Measurements from ENCODE around the gene HS3ST3A1. TPM values are rescaled to one million over a fixed set of nuclear protein-coding genes. Genes with fewer than 3 reads are reported as not detected.

The HS3ST3A1 gene
- total RNA-seq, 1 experiment from 2014 or later = not detected

DNA sequence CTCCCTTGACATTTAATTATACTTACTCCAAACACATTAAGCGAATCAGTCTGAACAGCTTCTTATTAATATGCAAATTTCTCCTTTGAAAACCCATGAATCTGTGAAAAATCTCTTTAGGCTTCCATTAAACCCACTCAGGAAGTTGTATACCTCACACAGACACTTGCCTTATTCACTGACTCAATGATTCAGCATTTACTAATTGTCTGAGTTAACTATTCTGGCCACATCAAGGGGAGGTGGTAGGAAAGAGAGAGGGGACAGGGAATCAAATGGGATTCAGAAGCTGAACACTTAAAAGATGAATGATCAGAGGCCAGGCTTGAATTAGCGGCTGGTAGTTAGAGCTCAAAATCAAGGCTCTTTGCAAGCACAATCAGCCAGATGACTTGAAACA lies 70.0 kb downstream of the HS3ST3A1 start:
- Histone ChIP-seq H3K27me3 (ENCODE audit: insufficient read depth, low read length) (no peaks in the 10 kb centered on the region), H3K36me3 (ENCODE audit: control insufficient read depth in 1 of 2, insufficient read depth in 2 of 2, low read length in 2 of 2) (no peaks in the 10 kb centered on the region), H3K27ac (ENCODE audit: low read depth, low read length) (no peak overlapping the region), H3K4me2 (ENCODE audit: low read length) (no peak overlapping the region), H3K79me2 (ENCODE audit: insufficient read depth, low read length) (no peaks in the 10 kb centered on the region), H3K9me2 (ENCODE audit: insufficient read depth) (no peaks in the 10 kb centered on the region), H3K9me3 (ENCODE audit: control insufficient read depth in 1 of 2, insufficient read depth in 1 of 2, low read depth in 1 of 2, low read length in 2 of 2) (no peaks in the 10 kb centered on the region), H3K4me3 (replicated peaks in 1 of 2; ENCODE audit: low read depth in 1 of 2, low read length in 2 of 2) (no peak overlapping the region), H2AFZ (ENCODE audit: low read depth, low read length, poor library complexity, severe bottlenecking) (no peak overlapping the region), H3K9ac (ENCODE audit: low read length) (no peak overlapping the region), H3K4me1 (ENCODE audit: control insufficient read depth in 1 of 2, insufficient read depth in 2 of 2, low read length in 2 of 2) (peaks cover 0 to 10% of the 10 kb centered on the region in 2 experiments; a peak in 1 of 4 replicates), H4K20me1 (ENCODE audit: insufficient read depth) (no peaks in the 10 kb centered on the region)
- intact Hi-C loops (cut with micrococcal nuclease) = no loop called here
- DNase-seq (ENCODE audit: low read depth, low spot score) (no peak), ATAC-seq (no peak)
- BruUV-seq (replicated peaks) = no TSS peak
- POLR2A ChIA-PET = no interaction called here
- RAD21 ChIA-PET (ENCODE audit: low non-redundant PET in 1 of 2, low total read pairs in 2 of 2, uncharacterized antibody in 2 of 2, unreplicated experiment in 2 of 2) = no interaction called here
- CTCF ChIA-PET = no interaction called here
- TF ChIP-seq EZH2phosphoT487 (IDR thresholded peaks at IDR 0.05; ENCODE audit: borderline replicate concordance) = no peak
- TF ChIP-seq, protein P1, sequence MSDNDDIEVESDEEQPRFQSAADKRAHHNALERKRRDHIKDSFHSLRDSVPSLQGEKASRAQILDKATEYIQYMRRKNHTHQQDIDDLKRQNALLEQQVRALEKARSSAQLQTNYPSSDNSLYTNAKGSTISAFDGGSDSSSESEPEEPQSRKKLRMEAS (IDR thresholded peaks at IDR 0.05) = no peak
- TF ChIP-seq POLR2A (IDR thresholded peaks at IDR 0.05; ENCODE audit: borderline replicate concordance, extremely low read depth, insufficient read depth, insufficient read length) = no peak
- no peak for TF ChIP-seq REST (IDR thresholded peaks at IDR 0.05; ENCODE audit: low read depth)
- TF ChIP-seq, protein P2, sequence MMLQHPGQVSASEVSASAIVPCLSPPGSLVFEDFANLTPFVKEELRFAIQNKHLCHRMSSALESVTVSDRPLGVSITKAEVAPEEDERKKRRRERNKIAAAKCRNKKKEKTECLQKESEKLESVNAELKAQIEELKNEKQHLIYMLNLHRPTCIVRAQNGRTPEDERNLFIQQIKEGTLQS (IDR thresholded peaks at IDR 0.05) = no peak
- no peak for TF ChIP-seq ZFX (IDR thresholded peaks at IDR 0.05)
- TF ChIP-seq EZH2 (IDR thresholded peaks at IDR 0.05) = no peak
- TF ChIP-seq JUND (IDR thresholded peaks at IDR 0.05) = no peak
